Stimulated activated CD4-positive, alpha-beta T cell treated with anti-CD3 and anti-CD28 coated beads, Interleukin-15, amount 100 ng/mL, for 24 hours (primary cell): ENCODE measurements around the gene DGKI.
"Not testable (repeated sequence)": the region's sequence is repeated elsewhere in the genome, so short reads cannot be mapped to it uniquely, and the experiment has no call there.

Source experiments
- DNase-seq: peaks from one replicate; pipeline ENCODE4 v3.0.0-alpha.2; 2020

Gene DGKI

GRCh38 chr7:137834552-137834951 lies 12.2 kb downstream of the DGKI start:
- DNase-seq: no peak

DNA sequence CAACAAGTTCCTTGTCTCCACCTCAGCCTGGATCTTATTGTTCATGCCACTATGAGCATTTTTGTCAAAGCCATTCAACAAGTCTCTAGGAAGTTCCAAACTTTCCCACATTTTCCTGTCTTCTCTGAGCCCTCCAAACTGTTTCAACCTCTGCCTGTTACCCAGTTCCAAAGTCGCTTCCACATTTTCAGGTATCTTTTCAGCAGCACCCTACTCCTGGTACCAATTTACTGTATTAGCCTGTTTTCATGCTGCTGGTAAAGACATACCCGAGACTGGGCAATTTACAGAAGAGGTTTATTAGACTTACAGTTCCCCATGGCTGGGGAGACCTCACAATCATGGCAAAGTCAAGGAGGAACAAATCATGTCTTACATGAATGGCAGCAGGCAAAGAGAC lies 13.8 kb downstream of the DGKI start:
- DNase-seq: not testable (repeated sequence)

- no peak for DNase-seq
Observed at GRCh38 chr7:137832382-137832781, 14.4 kb downstream of the DGKI start.

DNA sequence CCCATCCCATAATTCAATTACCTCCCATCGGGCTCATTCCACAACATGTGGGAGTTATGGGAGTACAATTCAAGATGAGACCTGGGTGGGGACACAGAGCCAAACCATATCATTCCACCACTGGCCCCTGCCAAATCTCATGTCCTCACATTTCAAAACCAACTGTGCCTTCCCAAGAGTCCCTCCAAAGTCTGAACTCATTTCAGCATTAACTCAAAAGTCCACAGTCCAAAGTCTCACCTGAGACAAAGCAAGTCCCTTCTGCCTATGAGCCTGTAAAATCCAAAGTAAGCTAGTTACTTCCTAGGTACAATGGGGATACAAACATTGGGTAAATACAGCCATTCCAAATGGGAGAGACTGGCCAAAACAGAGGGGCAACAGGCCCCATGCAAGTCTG lies 15.2 kb downstream of the DGKI start:
- DNase-seq: not testable (repeated sequence)

GRCh38 chr7:137829337-137829992 lies 17.3 kb downstream of the DGKI start:
- DNase-seq: no peak

DNA sequence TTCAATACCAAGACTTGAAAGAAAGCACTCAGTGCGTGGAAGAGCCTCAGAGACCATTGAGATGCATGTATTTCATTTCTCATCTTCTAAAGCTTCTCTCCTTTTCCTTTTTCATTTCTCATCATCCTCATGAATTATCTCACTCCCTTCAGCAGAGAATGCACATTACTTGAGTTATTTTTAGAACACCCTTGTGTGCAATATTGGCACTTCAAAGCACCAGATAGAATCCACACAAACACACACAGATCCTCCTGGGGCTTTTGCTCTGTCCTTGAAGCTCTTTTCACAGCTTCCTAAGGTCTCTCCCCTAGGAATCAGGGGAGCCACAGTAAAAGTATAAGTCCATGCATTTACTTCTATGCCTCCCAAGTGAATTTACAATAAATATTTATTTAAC lies 18.3 kb downstream of the DGKI start:
- no peak for DNase-seq

GRCh38 chr7:137825489-137825888 lies 21.3 kb downstream of the DGKI start:
- DNase-seq: no peak

DNA sequence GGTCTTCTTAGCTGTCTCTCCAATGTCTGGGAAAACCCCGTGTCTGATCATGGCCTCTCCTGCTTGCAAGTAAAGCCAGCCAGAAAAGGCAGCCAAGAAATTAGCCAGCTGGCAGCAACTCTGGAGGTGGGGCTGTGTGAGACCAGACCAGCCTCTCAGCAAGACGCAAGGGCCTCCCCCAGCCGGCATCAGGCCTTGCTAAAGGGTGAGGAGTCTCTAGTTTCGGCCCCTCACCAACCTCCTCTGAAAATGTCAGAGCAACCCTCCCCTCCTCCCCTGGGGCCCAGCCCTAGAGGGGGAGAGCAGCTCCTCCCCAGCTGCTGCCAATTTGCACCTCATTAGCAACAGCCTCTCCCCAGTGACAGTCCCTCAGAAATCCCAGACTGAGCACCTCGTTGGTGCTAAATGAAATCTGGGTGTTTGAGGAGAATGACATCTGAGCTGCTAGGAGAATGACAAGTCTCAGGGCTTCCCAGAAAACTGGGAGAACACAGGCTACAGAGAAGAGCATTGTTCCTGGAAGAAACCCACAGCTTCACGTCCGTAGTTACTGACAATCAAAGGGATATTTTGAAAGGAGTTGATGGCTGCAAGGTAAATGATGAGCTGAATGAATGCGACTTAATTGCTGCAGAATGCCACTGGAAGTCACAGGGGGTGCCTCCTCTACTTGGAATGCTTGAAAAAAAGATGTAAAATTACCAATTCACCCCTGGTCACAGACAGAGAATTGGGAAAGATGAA lies 25.9 kb downstream of the DGKI start:
- no peak for DNase-seq

- no peak for DNase-seq
Observed at GRCh38 chr7:137820156-137820555, 26.6 kb downstream of the DGKI start.

DNA sequence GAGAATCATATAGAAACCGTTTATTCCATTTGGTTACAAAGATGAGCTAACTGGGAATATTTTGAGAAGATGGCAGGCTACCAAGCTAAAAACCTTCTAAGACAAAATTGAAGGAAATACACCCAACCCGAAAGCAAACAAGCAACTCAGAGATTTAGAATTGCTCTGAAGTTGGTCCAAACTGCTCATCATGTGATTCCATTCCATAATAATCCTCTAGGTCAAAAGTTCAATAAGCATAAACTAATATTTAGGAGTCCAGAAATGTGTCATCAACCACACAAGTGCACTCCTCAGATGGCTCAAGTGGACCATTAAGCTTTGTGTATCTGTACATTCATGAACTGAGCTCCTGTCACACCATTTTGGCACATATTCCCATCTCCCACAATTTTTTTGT lies 28.7 kb downstream of the DGKI start:
- DNase-seq: no peak

DNA sequence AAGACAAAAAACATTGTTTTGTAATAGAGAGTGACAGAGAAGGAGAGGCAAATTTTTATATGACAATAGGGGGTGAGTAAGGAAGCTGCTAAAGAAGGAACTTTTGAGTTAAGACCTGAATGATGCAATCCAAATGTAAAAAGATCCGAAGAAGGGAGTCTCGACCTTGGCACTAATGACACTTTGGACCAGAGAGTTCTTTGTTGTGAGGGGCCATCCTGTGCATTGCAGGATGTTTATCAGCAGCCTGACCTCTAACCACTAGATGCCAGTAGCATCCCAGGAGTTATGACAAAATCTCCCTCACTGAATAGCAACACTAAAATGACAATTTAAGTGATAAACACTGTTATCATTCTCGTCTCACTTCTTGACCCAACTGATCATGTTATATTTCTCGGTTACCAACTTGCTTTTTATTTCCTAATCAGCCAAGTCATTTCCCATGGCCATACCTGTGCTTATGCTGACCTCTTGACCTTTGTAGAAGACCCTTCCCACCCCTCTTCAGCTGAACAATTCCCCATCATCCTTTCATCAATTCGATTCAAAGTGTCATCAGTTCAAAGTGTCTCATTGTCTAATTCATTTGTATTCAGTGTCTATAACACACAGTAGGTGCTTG lies 30.0 kb downstream of the DGKI start:
- DNase-seq: no peak

DNA sequence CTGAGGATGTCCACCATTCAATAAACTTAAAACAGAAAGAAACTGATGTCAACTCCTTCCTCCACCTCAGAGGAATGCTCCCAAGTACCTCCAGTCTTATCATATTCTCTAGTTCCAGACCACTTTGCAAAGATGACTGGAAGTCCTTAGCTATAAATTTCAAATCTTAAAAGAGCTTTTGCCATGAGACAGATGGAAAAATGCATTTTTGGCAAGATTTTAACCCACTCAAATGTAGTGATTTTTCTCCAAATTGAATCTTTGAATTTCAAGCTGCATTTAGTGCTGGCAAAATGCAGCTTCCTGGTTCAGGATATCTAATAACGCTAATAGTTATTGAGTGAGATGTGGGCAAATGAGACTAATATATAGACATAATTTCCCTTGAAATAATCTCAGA lies 33.2 kb downstream of the DGKI start:
- DNase-seq: no peak

- no peak for DNase-seq
Observed at GRCh38 chr7:137810248-137810647, 36.5 kb downstream of the DGKI start.

- no peak for DNase-seq
Observed at GRCh38 chr7:137804836-137805235, 41.9 kb downstream of the DGKI start.

DNA sequence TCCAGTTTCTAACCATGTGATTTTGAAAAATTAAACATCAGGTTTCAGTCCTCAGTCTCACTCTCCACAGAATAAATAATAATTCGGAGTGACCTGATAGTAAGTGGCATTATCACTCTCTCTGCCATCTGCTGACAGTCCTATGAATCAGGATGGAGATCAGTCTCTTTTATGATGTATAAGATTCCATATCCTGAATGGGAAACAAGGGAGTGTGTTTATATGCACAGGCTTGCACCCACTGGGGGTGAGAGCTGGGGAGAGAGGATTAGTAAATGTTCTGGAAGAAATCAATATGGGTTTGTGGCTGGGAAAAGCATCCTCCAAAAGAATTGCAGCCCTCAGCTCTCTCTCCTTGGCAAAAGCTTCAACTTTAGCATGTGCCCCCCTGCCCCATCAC lies 45.3 kb downstream of the DGKI start:
- DNase-seq: no peak

DNA sequence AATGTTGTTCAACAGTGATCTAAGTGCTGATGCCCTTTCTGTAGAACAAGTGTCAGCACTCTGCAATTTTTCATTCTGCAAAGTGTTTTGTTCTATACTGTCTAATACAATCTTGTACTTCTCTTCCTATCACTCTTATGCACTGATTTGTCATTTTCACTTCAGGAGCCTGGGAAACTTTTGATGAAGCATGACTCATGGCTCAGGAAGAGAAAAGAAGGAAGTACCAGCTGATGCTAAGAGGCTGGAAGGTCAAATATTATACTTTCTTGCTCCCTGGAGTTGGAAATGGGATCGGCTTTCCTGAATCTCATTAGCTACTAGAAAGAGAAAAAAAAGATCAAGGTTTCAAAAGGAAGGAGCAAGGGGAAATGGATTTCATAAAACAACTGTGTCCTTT lies 45.8 kb downstream of the DGKI start:
- DNase-seq: no peak

- DNase-seq: no peak
Observed at GRCh38 chr7:137798073-137798763, 48.6 kb downstream of the DGKI start.

DNA sequence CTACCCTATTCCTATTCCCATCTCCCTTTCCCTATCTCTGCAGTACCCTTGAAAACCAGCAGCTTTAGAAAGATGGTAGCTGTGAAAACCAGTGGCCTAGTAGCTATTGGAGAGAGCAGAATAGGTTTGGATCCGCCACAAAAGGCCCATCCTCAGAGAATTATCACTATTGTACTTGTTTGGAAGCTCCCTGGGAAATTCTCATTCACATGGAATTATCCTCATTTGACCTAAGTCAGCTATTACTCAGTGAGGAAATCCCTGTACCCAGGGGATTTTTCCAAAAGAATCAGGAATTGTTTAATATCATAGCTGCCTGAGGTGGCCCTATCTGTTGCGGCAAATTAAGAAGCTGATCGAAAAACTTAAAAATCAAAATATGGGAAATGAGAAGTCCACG lies 51.6 kb downstream of the DGKI start:
- no peak for DNase-seq

- DNase-seq: no peak
Observed at GRCh38 chr7:137791930-137792329, 54.8 kb downstream of the DGKI start.

DNA sequence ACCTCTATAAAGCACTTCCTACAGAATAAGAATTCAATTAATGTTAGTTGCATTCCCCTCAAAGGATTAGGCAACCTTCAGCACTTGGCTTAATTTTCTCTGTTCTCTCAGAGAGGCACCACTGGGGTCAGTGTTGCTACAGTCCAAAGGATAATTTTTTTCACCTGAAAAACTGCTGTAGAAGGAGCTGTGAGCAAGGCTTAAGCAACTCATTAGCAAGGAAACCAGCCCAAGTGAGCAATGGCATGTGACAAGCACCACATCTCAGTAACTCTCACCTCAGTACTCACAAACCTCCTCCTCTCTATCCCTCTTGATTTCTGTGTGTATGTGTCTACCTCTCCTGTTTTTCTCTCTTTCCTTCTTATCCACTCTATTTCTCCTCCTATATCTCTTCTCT lies 55.9 kb downstream of the DGKI start:
- DNase-seq: no peak

DNA sequence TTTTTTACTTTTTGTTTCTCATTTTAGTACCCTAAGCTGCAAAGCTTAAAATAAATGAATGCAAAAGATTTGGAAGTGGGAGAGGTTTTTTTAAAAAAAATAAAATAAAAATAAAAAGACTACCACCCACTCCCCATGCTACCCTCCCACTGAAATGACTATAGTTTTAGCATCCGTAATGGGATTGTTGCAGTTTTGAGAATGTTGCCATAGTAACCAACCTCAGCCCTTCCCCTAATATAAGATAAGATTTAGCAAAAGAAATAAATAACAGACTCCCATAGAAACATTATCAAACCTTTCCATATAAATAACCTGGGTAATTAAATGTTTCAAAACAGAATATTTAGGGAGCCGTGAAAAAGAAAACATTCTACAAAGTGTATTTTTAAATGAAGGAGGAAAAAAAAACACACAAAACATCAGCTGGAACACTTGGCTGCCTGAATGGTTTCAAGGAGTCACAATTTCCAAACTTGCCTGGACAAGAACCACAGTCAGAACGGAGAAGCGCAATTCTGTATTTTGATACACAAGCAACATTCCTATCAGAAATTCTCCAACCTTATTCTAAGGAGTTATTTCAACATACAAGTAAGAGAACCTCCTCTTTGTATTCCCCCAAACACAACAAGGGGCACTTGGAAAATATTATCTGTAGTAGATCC lies 57.4 kb downstream of the DGKI start:
- no peak for DNase-seq

DNA sequence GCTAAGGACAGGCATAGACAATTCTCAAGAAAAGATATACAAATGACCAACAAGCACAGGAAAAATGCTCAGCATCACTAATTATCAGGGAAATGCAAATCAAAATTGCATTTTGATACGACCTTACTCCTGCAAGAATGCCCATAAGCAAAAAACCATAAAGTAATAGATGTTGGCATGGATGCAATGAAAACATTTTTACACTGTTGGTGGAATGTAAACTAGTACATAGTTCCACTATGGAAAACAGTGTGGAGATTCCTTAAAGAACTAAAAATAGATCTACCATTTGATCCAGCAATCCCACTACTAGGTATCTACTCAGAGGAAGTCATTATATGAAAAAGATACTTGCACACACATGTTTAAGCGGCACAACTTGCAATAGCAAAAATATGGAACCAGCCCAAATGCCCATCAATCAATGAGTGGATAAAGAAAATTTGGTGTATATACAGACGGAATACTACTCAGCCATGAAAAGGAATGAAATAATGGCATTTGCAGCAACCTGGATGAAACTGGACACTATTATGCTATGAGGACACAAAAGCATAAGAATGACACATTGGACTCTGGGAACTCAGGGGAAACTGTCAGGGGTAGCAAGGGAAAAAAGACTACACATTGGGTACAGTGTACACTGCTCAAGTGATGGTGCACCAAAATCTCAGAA lies 59.3 kb downstream of the DGKI start:
- DNase-seq: no peak

DNA sequence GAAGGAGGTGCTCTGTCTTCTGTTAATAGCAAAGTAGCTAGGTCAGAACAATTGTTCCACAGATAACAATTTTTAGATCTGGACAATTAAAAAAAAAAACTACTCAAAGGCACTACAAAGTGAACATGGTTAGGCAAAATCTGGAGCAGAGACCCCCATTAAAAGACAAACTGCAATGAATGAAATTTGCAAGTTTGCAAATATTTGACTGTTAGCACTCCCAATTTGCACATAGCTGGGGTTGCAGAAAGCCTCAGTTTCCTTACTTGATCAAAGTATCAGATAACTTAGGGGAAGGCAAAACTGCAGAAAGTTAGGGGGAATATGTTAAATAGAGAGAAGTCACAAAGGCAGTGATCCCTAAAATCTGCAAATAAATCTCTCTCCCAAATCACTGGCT lies 68.3 kb downstream of the DGKI start:
- no peak for DNase-seq
